Body of pancreas (tissue), 4 donors: ENCODE results near the gene ST6GALNAC3.

Source experiments
- CTCF ChIP-seq, 7 experiments: fragments of 450-650 bp in 4 of 7; fragments of 200-600 bp in 3 of 7; sonication (generic) in 3 of 7; IDR thresholded peaks; one replicate each; pipeline ENCODE4 v1.5.1; 2016 to 2019; ENCODE audit warnings: antibody characterized with exemption in 7 of 7
- POLR2A ChIP-seq, 3 donors: fragments of 450-650 bp; IDR thresholded peaks; one replicate each; pipeline ENCODE4 v1.6.1; 2016; ENCODE audit warnings: antibody characterized with exemption in 3 of 3, mild to moderate bottlenecking in 2 of 3

GRCh38 chr1:76144247-76144646 lies 69.7 kb downstream of the ST6GALNAC3 start:
- TF ChIP-seq CTCF (IDR thresholded peaks at IDR 0.05) = no peak
- TF ChIP-seq POLR2A (IDR thresholded peaks at IDR 0.05) = no peak
